GDM1 (cell line): Measurements from ENCODE around the gene TALDO1.

Experiments
- DNase-seq: peaks from one replicate; lab custom pipeline; 2025; lab: John Stamatoyannopoulos, UW

TALDO1 gene

DNA sequence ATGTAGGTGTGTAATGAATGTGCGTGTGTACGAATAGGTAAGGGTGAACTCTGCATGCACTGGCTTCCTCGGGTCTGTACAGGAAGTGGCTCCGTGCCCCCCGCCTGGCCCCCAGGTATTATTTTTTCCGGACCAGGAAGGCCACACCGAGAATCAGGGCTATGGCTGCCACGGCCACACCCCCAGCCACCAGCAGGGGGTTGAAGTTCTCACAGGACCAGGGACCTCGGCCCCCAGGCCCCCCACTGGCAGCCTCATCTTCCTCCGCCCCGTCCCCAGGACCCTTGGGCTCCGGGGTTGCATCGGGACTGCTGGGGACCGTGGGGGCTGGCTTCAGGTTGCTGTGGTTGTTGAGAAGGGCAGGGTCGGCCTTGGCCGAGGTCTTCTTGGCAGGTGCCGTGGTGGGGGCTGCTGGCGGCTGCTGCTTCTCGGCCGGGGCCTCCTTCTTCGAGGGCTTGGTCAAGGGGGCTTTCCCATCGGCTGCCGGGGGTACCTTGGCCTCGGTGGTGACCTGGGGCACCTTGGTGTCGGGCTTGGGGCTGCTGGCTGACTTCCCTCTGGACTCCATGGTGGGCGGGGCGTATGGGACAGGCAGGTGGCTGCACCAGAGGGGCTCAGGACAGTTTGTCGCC, 40.9 kb downstream of the TALDO1 start:
- no peak for DNase-seq

DNA sequence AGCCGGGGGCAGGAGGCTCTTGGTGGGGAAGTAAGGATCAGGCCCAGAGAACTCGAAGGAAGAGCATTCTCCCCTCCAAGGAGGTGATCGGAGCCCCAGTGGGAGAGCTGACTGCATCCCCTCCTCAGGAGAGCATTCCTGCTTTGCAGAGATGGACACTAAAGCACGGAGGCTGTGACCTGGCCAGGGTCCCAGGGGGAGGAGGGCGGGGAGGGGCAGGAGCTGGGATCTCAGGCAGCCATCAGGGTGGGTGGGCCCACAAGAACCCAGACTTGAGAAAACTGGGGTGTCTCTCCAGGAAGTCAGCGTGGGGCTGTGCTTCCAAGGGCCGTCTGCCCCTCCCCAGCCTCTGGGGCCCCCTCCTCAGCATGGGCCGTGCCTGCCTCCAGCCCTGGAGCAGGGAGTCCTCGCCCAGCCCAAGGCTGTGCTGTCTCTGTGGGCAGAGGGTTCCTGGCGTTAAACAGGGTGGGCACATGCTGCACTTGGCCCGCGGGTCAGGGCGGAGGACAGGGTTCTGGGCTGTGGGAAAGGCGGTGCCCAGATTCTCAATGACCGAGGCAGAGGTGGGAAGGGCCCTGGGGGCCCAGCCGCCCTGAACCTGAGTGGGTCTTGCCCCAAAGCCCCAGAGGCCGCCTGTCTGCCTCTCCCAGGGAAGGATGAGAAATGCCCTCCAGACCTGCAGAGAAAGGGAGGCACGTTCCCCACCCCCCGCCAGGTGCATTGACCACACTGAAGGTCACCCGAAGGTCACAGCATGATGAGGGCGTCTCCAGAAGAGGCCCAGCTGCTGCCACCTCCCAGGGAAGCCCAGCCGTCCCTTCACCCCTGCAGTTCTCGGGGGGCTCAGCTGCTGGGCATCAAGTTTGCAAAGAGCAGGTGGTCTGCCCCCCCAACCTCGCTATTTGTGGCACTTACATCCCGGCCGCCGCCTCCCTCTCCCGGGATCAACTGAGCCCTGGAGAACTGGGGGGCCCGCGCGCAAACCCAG, 42.0 kb downstream of the TALDO1 start:
- DNase-seq, result no peak

DNA sequence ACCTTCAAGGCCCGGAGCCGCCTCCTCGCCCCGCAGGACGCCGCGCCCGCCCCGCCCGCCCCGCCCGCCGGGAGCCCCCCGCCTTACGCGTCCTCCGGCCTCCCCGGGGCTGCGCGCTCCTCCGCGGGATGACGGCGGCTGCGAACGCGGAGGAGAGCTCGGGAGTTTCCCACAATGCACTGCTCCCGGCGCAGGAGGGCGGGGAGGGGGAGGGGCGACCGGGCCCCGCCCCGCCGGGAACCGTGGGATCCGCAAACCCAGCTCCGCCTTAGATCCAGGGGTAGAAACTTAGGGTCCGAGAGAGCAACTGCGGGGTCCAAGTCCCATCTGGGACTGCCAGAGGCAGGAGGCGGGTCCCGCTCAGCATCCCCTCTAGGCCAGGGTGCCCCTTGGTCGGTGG, 42.7 kb downstream of the TALDO1 start, which contains the start of gene CEND1:
TSS of gene CEND1 (minus strand) at position 148 of the 400 bp plus-strand sequence. CDS start 1,514 bp downstream, outside the sequence.
- DNase-seq, result no peak

DNA sequence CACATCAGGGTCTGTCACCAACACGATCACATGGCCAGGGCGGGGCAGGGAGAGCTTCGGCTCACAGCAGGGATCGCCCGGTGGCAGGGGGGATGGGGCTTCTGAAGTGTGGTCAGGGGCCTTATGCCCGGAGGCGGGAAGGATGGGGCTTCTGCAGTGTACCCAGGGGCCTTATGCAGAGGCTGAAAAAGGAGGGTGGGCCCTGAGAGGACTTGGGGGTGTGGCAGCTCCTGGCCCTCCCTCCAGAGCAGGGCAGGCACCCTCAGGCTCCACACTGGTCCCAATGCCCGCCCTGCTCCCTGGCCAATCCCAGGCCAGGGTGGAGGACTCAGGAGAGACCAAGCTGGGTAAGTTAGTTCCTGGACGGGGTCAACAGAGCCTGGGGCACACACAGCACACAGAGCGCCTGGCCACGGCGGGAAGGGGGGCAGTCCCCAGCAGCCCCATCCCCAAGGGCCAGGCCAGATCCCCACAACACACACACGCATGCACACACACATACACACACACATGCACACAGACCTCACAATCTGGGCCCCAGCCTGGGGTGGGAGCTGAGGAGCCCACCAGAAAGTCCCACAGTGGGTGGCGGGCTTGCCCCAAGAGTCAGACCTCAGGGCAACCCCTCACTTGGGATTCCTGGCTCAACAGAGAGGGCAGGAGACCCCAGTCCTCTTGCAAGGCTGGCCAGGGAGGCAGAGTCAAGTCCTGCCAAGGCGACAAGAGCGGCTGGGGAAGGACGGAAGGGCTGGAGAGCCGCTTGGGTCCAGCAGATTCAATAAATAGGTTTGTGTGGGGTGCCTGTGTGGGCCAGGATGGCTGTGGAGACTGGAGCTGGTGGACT, 43.7 kb downstream of the TALDO1 start:
- DNase-seq, result no peak

DNA sequence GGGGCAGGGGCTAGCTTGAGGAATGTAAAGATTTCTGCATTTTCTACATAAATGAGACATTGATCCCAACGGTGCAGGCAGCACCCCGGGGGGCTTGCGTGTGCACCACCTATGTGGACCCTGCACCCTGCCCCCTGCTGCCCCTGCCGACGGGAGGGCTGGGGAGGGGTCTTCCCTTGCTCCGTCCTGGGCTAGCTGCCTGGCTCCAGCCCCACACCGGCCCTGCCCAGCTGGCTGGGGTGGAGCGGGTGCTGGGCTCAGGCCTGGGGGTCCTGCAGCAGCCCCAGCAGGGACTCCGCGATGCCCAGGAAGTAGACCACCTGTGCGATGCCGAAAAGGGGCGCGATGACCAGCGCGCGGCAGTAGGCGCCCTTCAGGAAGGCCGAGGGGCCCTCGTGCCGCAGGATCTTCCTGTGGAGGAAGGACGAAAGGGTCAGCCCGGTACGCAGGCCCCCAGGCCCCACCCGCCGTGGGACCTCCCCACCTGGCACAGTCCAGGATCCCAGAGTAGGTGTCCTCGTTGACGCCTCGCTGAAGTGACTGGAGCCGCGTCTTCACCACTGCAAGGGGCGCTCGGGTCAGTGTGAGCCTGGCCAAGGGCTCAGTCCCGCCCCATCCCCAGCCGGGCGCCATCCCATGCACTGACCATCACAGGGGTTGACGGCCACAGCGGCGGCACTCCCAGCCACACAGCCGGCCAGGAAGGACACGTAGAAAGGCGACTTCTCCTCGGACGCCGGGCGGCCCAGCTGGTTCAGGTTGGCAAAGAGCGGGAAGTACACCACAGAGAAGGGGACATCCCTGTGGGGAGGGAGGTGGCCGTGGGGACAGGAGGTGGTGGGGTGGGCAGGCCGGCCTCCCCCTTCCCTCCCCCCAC, 44.6 kb downstream of the TALDO1 start:
- DNase-seq, result no peak

DNA sequence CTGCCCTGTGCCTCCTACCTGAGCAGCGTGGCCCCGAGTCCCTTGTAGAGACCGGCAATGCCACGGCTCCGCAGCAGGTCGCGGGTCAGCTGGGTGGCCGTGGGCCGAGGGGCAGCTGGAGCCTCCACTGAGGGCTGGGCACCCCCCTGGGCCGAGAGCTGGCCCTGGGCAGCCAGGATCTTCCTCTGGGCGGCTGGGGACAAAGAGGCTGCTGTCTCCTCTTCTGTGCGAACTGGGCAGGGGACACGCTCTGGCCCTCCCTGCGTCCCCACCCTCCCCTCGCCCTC, 45.2 kb downstream of the TALDO1 start:
- DNase-seq, result no peak

DNA sequence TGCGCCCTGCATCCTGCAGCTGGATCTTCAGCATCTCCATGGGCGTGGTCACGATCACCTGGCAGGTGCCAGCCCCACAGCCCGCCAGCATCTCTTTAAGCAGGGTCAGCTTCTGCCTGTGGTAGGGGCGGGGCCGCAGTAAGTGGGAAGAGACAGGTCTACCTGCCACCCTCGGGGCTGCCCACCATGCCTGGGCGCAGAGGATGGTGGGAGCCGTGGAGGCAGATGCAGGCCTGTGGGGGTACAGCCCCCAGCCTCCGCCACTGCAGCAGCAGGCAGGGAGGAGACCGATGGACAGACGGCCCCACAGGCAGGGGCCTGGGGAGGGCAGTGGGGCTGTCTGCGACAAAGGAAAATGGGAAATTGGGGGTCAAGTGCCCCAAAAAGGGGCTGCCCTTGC, 45.6 kb downstream of the TALDO1 start:
- no peak for DNase-seq

DNA sequence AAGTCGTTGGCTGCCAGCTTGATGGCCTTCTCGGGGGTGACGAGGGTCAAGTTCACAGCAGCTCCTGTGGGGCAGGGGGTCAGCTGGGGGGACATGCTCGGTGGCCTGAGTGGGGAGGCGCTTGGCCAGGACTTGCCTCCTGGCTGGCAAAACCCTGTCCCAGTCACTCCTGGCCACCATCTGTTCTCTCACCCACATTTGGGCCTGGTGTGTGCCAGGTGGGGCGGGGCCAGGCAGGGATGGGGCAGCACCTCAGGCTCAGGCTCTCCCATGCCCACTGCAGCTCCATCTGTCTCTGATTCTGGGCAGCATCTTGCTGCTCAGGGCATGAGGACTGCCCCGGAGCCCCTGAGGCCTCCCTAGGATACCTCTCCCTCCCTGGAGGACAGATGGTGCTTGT, 46.3 kb downstream of the TALDO1 start:
- DNase-seq, result no peak

DNA sequence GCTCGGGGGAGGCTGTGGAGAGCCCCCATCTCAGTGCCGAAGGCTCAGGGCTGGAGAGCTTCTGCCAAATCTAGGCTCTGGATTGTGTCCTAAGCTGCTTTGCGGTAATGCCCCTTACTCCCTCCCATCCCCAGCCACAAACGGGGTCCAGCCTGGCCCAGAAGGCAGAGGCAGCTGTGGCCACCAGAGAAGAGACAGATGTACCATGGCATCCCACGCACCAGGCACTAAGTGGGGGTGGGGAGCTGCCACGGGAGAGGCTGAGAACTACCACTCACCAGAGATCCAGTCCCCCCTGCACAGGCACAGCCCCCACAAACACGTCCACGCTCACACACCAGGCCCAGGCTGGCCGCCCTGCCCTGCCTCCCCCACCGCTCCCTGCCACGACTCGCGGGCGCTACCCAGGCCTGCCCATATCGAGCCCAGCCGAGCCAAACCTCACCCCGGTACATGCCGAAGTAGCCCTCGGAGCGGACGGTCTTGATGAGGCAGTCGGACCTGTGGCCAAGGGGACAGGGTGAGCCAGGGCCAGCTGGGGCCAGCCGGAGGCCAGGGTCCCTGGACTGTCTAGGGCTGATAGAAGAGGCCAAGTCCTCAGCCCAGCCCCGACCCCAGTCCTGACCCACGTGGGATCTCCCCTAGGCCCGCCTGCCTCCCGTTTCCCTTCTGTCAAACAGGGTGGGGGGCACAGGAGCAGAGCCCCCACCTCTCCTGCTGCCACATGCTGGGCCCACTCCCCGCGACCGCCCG, 46.9 kb downstream of the TALDO1 start:
- DNase-seq, result no peak

DNA sequence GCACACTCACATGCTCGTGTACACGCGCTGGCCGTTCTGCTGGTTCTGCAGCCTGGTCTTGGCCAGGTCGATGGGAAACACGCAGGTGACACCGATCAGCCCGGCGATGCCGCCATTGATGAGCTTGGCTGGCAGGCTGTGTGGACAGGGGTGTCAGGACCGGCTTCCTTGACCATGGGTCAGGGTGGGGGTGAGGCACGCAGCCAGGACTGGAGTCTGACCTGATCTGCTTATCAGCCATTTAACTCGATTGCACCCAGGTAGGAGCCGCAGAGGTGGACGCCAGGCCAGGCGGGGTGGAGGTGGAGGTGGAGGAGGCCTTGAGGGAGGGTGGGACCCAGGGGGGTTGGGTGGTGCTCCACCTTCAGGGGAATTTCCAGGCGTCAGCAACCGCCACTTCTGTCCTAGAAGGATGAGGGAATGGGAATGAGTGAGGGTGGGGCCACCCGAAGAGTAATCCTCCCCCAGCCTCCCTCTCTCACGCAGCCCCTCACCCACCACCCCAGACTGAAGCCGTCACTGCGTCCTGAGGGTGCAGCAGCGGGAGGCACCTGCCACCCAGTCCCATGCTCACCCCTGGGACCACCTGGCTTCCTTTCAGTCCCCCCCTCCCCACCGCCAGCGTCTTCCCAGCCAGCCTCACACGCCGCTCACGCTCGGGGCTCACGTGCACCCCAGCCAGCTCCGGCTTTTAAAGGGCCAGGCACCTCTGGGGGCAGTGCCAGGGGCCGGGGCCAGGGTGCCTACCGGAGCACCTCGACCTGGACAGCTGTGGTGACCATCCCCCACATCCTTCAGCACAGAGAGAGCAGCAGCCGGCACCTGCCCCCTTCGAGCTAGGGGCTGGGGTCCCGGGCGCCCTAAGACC, 47.7 kb downstream of the TALDO1 start:
- no peak for DNase-seq

DNA sequence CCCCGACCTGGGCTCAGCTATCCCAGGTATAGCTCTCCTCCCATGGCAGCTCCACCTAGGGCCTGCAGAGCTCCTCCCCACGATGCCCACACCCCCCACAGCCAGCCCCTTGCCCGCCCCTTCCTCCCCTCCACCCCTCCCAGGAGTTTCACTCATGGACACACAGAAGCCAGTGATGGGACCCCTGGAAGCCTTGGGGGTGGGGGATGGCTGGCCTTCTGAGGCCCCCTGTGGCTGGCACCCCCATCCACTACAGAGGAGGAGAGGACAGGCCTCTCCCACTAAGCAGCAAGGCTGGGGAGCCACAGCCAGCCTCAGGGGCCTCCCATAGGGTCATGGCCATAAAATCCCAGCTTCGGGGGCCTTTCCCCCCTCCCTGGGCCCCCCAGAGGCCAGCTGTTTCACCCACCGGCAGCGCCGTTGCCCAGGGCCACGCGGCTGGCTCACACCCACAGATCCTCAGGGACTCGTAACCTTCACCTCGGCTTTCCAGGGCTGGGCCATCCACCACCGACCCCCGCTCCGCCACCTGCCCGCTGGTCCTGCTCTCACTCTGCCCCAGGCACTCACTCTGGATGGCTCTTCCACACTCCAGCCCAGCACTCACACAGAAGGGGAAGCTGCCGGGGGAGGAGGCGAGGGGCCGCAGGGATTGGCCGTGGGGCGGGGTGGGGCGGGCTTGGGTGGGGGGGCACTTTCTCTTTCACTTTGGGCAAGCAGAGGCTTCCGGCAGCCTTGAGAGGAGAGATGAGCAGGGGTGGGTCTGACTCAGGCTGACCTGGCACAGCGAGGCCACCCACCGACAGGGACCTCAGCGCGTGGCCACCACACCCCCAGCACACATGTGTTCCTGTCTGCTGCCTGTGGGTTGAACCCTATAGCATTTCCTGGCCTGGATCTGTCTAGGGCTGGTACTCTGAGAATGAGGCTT, 48.6 kb downstream of the TALDO1 start:
- peak; percentile 63 for DNase-seq

DNA sequence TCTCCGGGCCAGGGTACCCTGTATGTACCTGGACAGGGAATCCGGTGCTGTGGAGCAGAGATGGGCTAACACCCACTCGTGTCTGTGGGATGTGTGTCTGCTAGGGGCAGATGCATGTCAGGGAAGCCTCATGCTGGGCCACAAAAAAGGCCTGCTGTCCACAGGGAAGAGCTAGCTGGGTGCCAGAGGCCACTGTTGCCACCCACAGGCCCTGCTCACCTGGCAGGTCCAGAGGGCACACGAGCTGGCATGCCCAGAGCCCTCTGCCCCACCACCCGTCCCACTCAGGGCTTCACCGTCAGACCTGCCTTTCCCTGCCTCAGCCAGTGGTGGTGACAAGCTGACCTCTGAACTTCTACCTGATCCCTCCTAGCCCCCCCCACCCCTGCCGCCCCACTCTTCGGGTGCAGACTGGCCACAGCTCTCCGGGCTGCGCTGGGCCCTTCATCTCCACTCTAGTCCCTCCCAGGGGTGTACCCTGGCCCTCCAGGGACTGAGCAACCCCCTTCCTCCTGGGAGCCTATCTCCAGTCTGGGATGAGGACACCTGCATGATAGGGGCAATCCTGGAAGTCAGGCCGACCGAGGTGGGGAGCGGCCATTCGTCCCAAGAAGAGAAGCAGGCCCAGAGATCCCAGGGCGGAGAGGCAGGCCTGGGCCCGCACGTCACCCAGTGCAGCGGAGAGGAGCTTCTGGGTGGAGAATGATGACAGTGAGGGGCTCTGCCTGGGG, 49.5 kb downstream of the TALDO1 start:
- DNase-seq, result no peak

DNA sequence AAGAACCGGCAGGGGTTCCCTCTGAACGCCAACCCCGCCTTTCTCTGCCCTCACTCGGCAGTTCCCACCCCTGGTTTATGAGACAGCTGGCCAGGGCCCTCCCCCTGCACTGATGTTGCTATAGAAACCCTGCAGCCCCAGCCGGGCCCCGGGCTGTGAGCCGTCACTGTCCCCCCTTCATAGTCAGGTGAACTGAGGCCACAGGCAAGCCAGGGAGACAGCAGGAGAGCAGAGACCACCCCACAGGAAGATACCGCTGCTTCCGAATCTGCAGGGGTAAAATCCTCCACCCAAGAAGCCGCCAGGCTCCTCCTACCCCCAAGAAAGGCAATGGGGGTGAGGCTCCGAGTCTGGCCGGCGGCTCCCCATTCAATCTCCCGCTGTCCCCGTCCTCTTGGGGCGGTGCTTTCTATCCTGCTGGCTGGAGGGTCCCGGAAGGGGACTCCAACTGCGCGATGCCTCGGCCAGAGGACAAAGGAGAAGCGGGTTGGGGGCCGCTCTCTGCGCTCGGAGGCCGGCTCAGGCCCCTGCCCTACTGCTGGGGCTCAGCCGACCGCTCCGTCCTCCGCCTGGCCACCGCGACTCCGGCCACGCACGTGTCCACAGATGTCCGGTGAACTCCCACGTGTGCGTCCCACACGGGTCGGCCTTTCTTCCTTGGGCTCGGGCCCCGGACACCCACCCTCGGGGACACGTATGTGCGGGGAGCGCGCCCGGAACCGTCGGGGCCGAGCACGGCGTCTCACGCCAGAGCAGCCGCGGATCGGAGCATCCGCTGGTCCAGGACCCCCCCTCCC, 50.2 kb downstream of the TALDO1 start:
- DNase-seq, result peak; percentile 43

DNA sequence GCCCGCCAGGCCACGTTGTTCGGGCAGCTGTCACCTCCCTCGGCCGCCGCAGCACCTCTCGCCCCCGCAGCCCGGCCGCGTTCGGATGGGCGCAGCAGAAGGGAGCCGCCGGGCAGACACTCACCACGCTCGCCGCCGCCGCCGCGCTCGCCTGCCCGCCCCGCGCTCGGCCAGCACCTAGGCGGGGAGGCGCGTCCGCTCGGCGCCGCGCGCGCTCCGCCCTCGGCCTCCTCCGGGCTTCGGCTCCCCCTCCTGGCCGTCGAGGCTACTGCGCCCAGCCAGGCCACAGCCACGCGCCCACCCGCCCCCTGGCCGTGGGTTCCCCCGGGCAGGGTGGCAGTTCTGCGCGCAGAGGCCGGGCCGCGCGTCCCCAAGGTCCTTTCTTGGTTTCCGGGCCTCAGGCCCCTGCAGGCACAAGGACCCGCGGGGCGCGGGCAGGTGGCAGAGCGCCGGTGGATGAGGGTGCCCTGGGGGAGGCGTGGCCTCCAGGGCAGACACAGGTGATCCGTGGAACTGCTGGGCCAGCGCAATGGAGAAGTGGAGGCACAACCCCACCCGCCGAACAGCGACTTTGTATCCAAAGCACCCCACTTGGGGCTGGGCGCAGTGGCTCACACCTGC, 50.9 kb downstream of the TALDO1 start, which contains the start of gene SLC25A22:
TSS of gene SLC25A22 (minus strand) at position 189 of the 621 bp plus-strand sequence. CDS start 3,275 bp downstream, outside the sequence.
- peak; percentile 77 for DNase-seq

DNA sequence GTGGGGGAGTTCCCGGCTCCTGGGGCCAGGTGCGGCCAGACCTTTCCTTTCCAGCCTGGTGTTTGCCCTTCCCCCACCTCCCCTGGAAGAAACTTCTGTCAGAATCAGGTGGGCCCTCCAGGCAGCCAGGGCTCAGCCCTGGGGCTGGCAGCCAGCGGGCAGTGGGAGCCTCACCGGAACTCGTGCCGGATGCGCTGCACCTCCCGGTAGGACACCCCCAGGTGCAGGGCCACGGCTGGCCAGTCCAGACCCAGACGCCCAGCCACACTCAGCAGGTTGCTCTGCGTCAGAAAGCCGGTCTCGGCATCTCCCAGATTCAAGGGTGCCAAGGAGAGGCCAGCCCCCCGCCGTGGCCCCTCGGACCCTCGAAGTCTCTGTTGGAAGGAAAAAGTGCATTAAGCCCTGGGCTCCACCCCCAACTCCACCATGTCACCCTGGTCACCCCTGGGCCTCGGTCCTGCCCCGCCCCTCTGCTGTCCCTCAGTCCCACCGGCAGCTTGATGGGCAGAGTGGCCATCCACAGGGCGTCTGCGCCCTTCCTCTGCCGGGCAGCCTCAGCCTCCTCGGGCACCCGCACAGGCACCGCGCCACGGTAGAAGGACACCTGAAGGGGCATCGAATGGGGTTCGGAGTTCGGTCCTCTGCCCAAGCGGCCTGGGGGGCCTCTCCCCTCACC, 52.5 kb downstream of the TALDO1 start:
- no peak for DNase-seq

DNA sequence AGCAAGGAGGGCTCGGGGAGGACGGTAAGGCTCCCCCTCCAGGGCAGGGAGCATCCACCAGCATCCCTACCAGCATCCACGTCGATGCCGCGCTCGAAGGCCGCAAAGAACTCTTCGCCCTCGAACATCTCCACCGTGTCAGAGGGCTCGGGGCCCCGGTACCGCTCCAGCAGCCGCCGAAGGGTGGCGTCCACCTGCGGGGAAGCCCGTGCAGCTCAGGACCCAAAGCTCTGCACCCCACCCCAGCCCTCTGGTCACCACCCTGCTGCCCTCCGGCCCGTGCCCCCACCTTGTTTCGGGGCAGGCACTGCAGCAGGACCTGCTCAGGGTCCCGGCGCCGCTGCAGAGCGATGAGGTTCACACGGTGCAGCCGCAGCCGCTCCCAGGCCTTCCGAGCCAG, 53.2 kb downstream of the TALDO1 start:
- no peak for DNase-seq
